ENCODE measurements around the gene DIPK1A. TPM values are rescaled to one million over a fixed set of nuclear protein-coding genes. Genes with fewer than 3 reads are reported as not detected.

DIPK1A gene
- total RNA-seq, 1 experiment from 2014 or later: 2.3 TPM

DNA sequence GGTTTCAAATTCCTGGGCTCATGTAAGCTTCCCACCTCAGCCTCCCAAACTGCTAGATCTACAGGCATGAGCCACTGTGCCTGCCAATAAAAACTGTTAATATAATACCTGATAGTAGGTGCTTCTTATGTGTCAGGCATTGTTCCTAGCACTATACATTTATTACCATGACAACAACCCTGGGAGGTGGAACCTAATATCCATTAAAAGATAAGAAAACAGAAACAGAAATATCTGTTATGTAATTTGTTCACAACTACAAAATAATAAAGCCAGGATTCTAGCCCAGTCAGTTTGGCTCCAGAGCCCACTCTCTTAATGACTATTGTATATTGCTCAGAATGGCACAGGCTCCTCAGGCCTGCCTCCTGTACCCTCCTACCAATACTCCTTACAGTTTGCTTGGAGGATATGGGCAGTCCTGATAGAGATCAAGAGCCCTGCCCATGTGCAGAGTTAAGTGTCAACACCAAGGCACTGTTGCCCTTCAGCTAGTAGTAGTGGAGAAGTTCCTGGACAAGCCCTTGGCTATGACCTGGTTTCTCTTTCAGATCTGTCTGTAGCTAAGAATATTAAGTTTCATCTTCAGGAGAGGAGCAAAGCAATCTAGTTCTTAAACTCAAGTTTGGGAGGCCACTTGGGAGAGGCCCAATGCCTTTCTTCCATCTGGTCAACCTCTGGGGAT, 107.0 kb downstream of the DIPK1A start:
- TF ChIP-seq, protein P1, sequence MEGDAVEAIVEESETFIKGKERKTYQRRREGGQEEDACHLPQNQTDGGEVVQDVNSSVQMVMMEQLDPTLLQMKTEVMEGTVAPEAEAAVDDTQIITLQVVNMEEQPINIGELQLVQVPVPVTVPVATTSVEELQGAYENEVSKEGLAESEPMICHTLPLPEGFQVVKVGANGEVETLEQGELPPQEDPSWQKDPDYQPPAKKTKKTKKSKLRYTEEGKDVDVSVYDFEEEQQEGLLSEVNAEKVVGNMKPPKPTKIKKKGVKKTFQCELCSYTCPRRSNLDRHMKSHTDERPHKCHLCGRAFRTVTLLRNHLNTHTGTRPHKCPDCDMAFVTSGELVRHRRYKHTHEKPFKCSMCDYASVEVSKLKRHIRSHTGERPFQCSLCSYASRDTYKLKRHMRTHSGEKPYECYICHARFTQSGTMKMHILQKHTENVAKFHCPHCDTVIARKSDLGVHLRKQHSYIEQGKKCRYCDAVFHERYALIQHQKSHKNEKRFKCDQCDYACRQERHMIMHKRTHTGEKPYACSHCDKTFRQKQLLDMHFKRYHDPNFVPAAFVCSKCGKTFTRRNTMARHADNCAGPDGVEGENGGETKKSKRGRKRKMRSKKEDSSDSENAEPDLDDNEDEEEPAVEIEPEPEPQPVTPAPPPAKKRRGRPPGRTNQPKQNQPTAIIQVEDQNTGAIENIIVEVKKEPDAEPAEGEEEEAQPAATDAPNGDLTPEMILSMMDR (IDR thresholded peaks at IDR 0.05; ENCODE audit: insufficient read depth in 1 of 2, low read depth in 1 of 2, low read length in 1 of 2, severe bottlenecking in 1 of 2, unreplicated experiment in 1 of 2): no peak

DNA sequence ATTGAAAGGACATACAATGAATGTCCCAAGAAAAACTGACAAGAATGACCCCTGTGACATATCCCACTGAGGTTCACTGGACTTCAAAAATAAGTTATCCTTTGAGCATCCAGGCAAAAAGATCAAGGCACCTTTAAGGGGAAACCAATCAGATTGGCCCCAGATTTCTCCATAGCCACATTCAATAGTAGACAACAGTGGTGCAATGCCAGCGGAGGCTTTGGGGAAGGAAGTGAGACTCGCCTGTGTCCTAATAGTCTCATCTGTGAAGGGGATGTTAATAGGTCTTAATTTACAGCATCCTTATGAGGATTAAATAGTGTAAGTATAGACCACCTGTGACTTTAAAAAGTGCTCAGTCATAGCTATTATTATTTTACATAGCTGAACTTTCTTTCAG, 108.0 kb downstream of the DIPK1A start:
- no peak overlapping the region for H3K4me3 ChIP-seq (ENCODE audit: low read depth, low read length)
- ChIA-PET POLR2A (no interaction called here), CTCF (interaction anchor here (0.6 kb wide), 1 partner anchor 1243 kb away, joined by 3 read pairs; no protein-coding TSS in a partner anchor)
- Mint-ChIP-seq H3K27ac (ENCODE audit: unreplicated experiment) (no peak overlapping the region), H3K27me3 (ENCODE audit: insufficient read depth, unreplicated experiment) (no peaks in the 10 kb centered on the region), H3K9me3 (ENCODE audit: unreplicated experiment) (no peaks in the 10 kb centered on the region), H3K36me3 (ENCODE audit: insufficient read depth, unreplicated experiment) (no peaks in the 10 kb centered on the region), H3K4me3 (ENCODE audit: unreplicated experiment) (no peak overlapping the region), H3K4me1 (ENCODE audit: low read depth, unreplicated experiment) (peaks cover 2% of the 10 kb centered on the region)
- no peaks in the 10 kb centered on the region for H3K4me1 ChIP-seq
- intact Hi-C loops (cut with micrococcal nuclease; ENCODE audit: unreplicated experiment): no loop called here
- no TSS peak for BruUV-seq (replicated peaks)
- H3K9me3 ChIP-seq: no peaks in the 10 kb centered on the region
- H3K27me3 ChIP-seq (replicated peaks; ENCODE audit: control insufficient read depth, insufficient read depth, low read length): no peaks in the 10 kb centered on the region
- no peak for DNase-seq
- TF ChIP-seq, protein P1 (IDR thresholded peaks at IDR 0.05; ENCODE audit: insufficient read depth in 1 of 2, low read depth in 1 of 2, low read length in 1 of 2, severe bottlenecking in 1 of 2, unreplicated experiment in 1 of 2): no peak
- H3K36me3 ChIP-seq (ENCODE audit: control insufficient read depth, insufficient read depth, low read length): no peaks in the 10 kb centered on the region

More for the DNA sequence above, 107.0 kb downstream of the DIPK1A start:
- H3K4me1 Mint-ChIP-seq (ENCODE audit: low read depth, unreplicated experiment): peaks cover 3% of the 10 kb centered on the region
- no peak overlapping the region for H3K4me3 ChIP-seq (ENCODE audit: low read depth, low read length)
- H3K9me3 ChIP-seq: no peaks in the 10 kb centered on the region
- no peak overlapping the region for H3K27ac Mint-ChIP-seq (ENCODE audit: unreplicated experiment)
- H3K4me1 ChIP-seq: no peaks in the 10 kb centered on the region
- POLR2A ChIA-PET: no interaction called here
- H3K36me3 ChIP-seq (ENCODE audit: control insufficient read depth, insufficient read depth, low read length): no peaks in the 10 kb centered on the region
- H3K4me3 Mint-ChIP-seq (ENCODE audit: unreplicated experiment): no peak overlapping the region
- no peaks in the 10 kb centered on the region for H3K9me3 Mint-ChIP-seq (ENCODE audit: unreplicated experiment)
- intact Hi-C loops (cut with micrococcal nuclease; ENCODE audit: unreplicated experiment): no loop called here
- H3K27me3 Mint-ChIP-seq (ENCODE audit: insufficient read depth, unreplicated experiment): no peaks in the 10 kb centered on the region
- H3K27me3 ChIP-seq (replicated peaks; ENCODE audit: control insufficient read depth, insufficient read depth, low read length): no peaks in the 10 kb centered on the region
- BruUV-seq (replicated peaks): no TSS peak
- no peaks in the 10 kb centered on the region for H3K36me3 Mint-ChIP-seq (ENCODE audit: insufficient read depth, unreplicated experiment)
- CTCF ChIA-PET: no interaction called here
- DNase-seq: no peak

DNA sequence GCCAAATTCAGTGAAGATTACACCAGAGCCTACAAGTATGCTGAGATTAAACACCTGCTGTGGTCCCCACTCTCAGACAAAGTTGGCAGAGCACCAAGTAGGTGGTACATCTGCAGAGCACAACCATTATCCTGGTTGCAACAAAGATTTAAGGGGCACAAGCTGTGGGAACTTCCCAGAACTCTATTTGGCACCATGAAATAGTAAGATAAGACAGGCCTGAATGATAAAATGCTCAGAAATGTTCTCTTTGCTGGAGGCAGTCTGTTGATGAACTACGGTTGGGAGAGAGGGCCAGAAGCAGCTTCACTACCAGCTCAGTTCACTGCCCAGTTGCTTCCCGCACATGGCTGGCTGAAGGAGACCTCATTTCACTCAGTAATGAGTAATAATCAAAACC, 109.5 kb downstream of the DIPK1A start:
- H3K4me3 Mint-ChIP-seq (ENCODE audit: unreplicated experiment): no peak overlapping the region

More for the DNA sequence above, 109.5 kb downstream of the DIPK1A start:
- H3K27me3 ChIP-seq (replicated peaks; ENCODE audit: control insufficient read depth, insufficient read depth, low read length): no peaks in the 10 kb centered on the region
- H3K9me3 ChIP-seq: no peaks in the 10 kb centered on the region
- ChIA-PET POLR2A (no interaction called here), CTCF (no interaction called here)
- peaks cover 6% of the 10 kb centered on the region for H3K4me1 Mint-ChIP-seq (ENCODE audit: low read depth, unreplicated experiment)
- no peaks in the 10 kb centered on the region for H3K4me1 ChIP-seq
- TF ChIP-seq, protein P1 (IDR thresholded peaks at IDR 0.05; ENCODE audit: insufficient read depth in 1 of 2, low read depth in 1 of 2, low read length in 1 of 2, severe bottlenecking in 1 of 2, unreplicated experiment in 1 of 2): no peak
- no peaks in the 10 kb centered on the region for H3K36me3 Mint-ChIP-seq (ENCODE audit: insufficient read depth, unreplicated experiment)
- H3K4me3 ChIP-seq (ENCODE audit: low read depth, low read length): no peak overlapping the region
- intact Hi-C loops (cut with micrococcal nuclease; ENCODE audit: unreplicated experiment): no loop called here
- no peaks in the 10 kb centered on the region for H3K27me3 Mint-ChIP-seq (ENCODE audit: insufficient read depth, unreplicated experiment)
- H3K27ac Mint-ChIP-seq (ENCODE audit: unreplicated experiment): no peak overlapping the region
- H3K36me3 ChIP-seq (ENCODE audit: control insufficient read depth, insufficient read depth, low read length): no peaks in the 10 kb centered on the region
- no peak for DNase-seq
- no TSS peak for BruUV-seq (replicated peaks)
- no peaks in the 10 kb centered on the region for H3K9me3 Mint-ChIP-seq (ENCODE audit: unreplicated experiment)
